GM23338 (cell line): ENCODE measurements around the gene PHRF1. TPM values are rescaled to one million over a fixed set of nuclear protein-coding genes. Genes with fewer than 3 reads are reported as not detected.

Experiments
- ATAC-seq: fragments of 200-7000 bp; cut with Tn5 transposase; 3 replicates; pipeline ENCODE4 v1.9.1; 2020
- DNase-seq: peaks from one replicate; pipeline ENCODE4 v3.0.0-alpha.2; 2015; ENCODE audit warnings: low spot score
- H2AFZ ChIP-seq: fragments of 200-600 bp; sonication (generic); 2 replicates; pipeline ENCODE4 v1.8.0; 2016; ENCODE audit warnings: antibody characterized with exemption, mild to moderate bottlenecking, moderate library complexity
- H3F3A ChIP-seq: fragments of 200-600 bp; sonication (generic); replicated peaks from 2 replicates; pipeline ENCODE4 v1.8.0; 2017; ENCODE audit warnings: antibody characterized with exemption, mixed run types, low read depth
- H3K27ac ChIP-seq: fragments of 200-600 bp; sonication (generic); 2 replicates; pipeline ENCODE4 v1.6.1; 2016; ENCODE audit warnings: low read depth
- H3K27me3 ChIP-seq: fragments of 200-600 bp; sonication (generic); 2 replicates; pipeline ENCODE4 v1.8.0; 2016; ENCODE audit warnings: mild to moderate bottlenecking, mixed run types, moderate library complexity; ENCODE audit not compliant: insufficient read depth
- H3K36me3 ChIP-seq: fragments of 200-600 bp; sonication (generic); 2 replicates; pipeline ENCODE4 v1.8.0; 2016; ENCODE audit warnings: mild to moderate bottlenecking; ENCODE audit not compliant: insufficient read depth
- H3K4me1 ChIP-seq: fragments of 200-600 bp; sonication (generic); 2 replicates; pipeline ENCODE4 v1.8.0; 2016; ENCODE audit warnings: mild to moderate bottlenecking, moderate library complexity; ENCODE audit not compliant: insufficient read depth
- H3K4me2 ChIP-seq: fragments of 200-600 bp; sonication (generic); 2 replicates; pipeline ENCODE4 v1.7.1; 2017; ENCODE audit warnings: mixed run types
- H3K4me3 ChIP-seq: fragments of 200-600 bp; sonication (generic); 2 replicates; pipeline ENCODE4 v1.6.1; 2016; ENCODE audit warnings: mixed run types
- H3K79me2 ChIP-seq: fragments of 200-600 bp; sonication (generic); replicated peaks from 2 replicates; pipeline ENCODE4 v1.8.0; 2017; ENCODE audit warnings: mild to moderate bottlenecking; ENCODE audit not compliant: insufficient read depth
- H3K9me2 ChIP-seq: fragments of 200-600 bp; sonication (generic); 2 replicates; pipeline ENCODE4 v1.8.0; 2017; ENCODE audit not compliant: insufficient read depth
- H4K20me1 ChIP-seq: fragments of 200-600 bp; sonication (generic); replicated peaks from 2 replicates; pipeline ENCODE4 v1.8.0; 2017; ENCODE audit warnings: mild to moderate bottlenecking; ENCODE audit not compliant: insufficient read depth
- H3K27ac Mint-ChIP-seq: 2 replicates; pipeline ENCODE4 v1.8.0; 2020; ENCODE audit warnings: inconsistent platforms, mild to moderate bottlenecking, moderate library complexity, mixed read lengths
- H3K27me3 Mint-ChIP-seq: 3 replicates; pipeline ENCODE4 v1.8.0; 2022; ENCODE audit warnings: low read depth, mild to moderate bottlenecking, moderate library complexity, mixed read lengths, inconsistent platforms; ENCODE audit not compliant: insufficient read depth, poor library complexity
- H3K36me3 Mint-ChIP-seq: 3 replicates; pipeline ENCODE4 v1.8.0; 2021; ENCODE audit warnings: low read depth, mild to moderate bottlenecking, inconsistent platforms, moderate library complexity, mixed read lengths
- H3K4me1 Mint-ChIP-seq: 3 replicates; pipeline ENCODE4 v1.8.0; 2020; ENCODE audit warnings: mild to moderate bottlenecking, inconsistent platforms, mixed read lengths
- H3K4me3 Mint-ChIP-seq: 3 replicates; pipeline ENCODE4 v1.8.0; 2021; ENCODE audit warnings: moderate library complexity, mild to moderate bottlenecking, inconsistent platforms, mixed read lengths
- H3K9me3 Mint-ChIP-seq: 3 replicates; pipeline ENCODE4 v1.8.0; 2020; ENCODE audit warnings: moderate library complexity, mild to moderate bottlenecking, inconsistent platforms, mixed read lengths
- CREB1 ChIP-seq: fragments of 250-450 bp; sonication (Bioruptor Pico); IDR thresholded peaks from 2 replicates; pipeline ENCODE4 v1.5.0; 2020; ENCODE audit warnings: low read depth, mild to moderate bottlenecking, moderate library complexity
- CTCF ChIP-seq, 2 experiments: fragments of 200-600 bp in 1 of 2; sonication (generic) in 1 of 2; conservative IDR thresholded peaks; 2 replicates each; pipeline versions ENCODE4 v1.5.1 to v1.6.1; 2016 to 2017; ENCODE audit warnings: antibody characterized with exemption in 2 of 2, low read depth in 2 of 2, mild to moderate bottlenecking in 2 of 2, moderate library complexity in 1 of 2
- EZH2 ChIP-seq: fragments of 200-600 bp; sonication (generic); IDR thresholded peaks from one replicate; pipeline ENCODE4 v1.8.0; 2017; ENCODE audit warnings: antibody characterized with exemption, mild to moderate bottlenecking, low read depth; ENCODE audit not compliant: unreplicated experiment
- EZH2phosphoT487 ChIP-seq: fragments of 200-600 bp; sonication (generic); IDR thresholded peaks from one replicate; pipeline ENCODE4 v1.8.1; 2018; ENCODE audit warnings: antibody characterized with exemption; ENCODE audit not compliant: unreplicated experiment
- JUNB ChIP-seq: IDR thresholded peaks from one replicate; pipeline ENCODE4 v1.6.1; 2016; ENCODE audit warnings: antibody characterized with exemption; ENCODE audit not compliant: unreplicated experiment
- NANOG ChIP-seq: IDR thresholded peaks from 2 replicates; pipeline ENCODE4 v1.6.1; 2016; ENCODE audit warnings: antibody characterized with exemption, borderline replicate concordance
- POLR2AphosphoS5 ChIP-seq: IDR thresholded peaks from 2 replicates; pipeline ENCODE4 v1.6.1; 2016; ENCODE audit warnings: antibody characterized with exemption, low read depth
- REST ChIP-seq: IDR thresholded peaks from one replicate; pipeline ENCODE4 v1.6.1; 2018; ENCODE audit warnings: antibody characterized with exemption; ENCODE audit not compliant: unreplicated experiment
- STAT1 ChIP-seq: IDR thresholded peaks from one replicate; pipeline ENCODE4 v1.6.1; 2016; ENCODE audit warnings: antibody characterized with exemption; ENCODE audit not compliant: unreplicated experiment
- ZNF114 ChIP-seq: fragments of 250-450 bp; sonication (Bioruptor Pico); IDR thresholded peaks from 2 replicates; pipeline ENCODE4 v1.5.0; 2020; ENCODE audit warnings: mild to moderate bottlenecking, moderate library complexity
- ZNF331 ChIP-seq: fragments of 250-450 bp; sonication (Bioruptor Pico); IDR thresholded peaks from 2 replicates; pipeline ENCODE4 v1.5.0; 2020; ENCODE audit warnings: low read depth, mild to moderate bottlenecking, moderate library complexity
- polyA plus RNA-seq: library from polyadenylated mRNA; unstranded; fragments of >200 nt; fragmentation: Nextera tagmentation; extraction: Ambion mirVana; gene quantifications from 2 replicates; pipeline ENCODE4 v1.2.1, GENCODE V29; 2016
- total RNA-seq: library from RNA; depleted of rRNA; stranded (reverse); fragments of >200 nt; shearing (Covaris generic); gene quantifications from 2 replicates; pipeline ENCODE4 v1.2.3, GENCODE V29; 2014
- TF ChIP-seq, protein P1 (sequence below): IDR thresholded peaks from 2 replicates; pipeline ENCODE4 v1.6.1; 2016; ENCODE audit warnings: antibody characterized with exemption

The PHRF1 gene
- total and polyA plus RNA-seq, 2 experiments from 2014 or later = 11.0 to 45.9 TPM

GRCh38 chr11:575313-575995, 816 bp upstream of the PHRF1 start (continued):
- TF ChIP-seq EZH2phosphoT487 = no peak

DNA sequence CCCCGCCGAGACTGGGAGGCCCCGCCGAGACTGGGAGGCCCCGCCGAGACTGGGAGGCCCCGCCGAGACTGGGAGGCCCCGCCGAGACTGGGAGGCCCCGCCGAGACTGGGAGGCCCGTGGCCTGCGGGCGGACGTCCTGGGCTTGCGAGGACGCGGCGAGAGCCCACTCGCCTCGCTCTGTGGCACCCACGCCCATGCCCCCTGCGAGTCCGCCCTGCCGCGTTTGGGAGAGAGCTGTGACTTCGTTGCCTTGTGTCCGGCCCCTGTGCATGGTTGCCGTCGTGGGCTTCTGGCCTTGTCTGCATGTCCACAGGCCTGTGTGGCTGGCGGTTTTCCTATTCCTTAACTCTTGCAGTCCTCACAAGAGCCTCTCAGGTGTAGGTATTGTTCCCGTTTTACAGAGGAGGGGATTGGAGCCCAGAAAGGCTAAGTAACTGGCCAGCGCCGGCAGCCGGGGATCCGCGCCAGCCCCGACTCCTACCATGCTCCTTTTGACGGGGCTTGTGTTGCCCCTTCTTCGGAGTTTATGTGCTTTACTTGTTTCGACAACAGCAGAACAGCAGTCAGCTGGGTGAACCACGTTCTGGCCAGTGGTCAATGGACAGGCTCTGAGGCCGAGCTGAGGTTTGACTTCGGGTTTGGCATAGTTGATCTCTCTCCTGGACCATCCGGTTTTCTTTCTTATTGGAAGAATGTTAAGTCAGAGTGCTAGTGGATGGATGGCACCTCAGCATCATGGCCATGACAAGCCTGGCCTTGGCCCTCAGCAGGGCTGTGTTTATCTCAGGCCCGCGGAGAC, 741 bp downstream of the PHRF1 start:
- peaks cover 10% of the 10 kb centered on the region for H3K4me1 ChIP-seq
- H3K4me2 ChIP-seq = peak overlapping the region; percentile 99
- Mint-ChIP-seq H3K4me3 (peak overlapping the region; percentile 90), H3K27ac (0 out of 2 replicates have a peak overlapping the region, but pooled peaks have one; percentile 56), H3K9me3 (no peaks in the 10 kb centered on the region; the same call in 2 of the 3 replicates), H3K36me3 (peaks cover 9% of the 10 kb centered on the region), H3K4me1 (peaks cover 25% of the 10 kb centered on the region), H3K27me3 (peaks cover 20% of the 10 kb centered on the region)
- peak overlapping the region; percentile 78 for H3K27ac ChIP-seq
- peaks cover 13% of the 10 kb centered on the region; the same call in 1 of the 2 replicates for H3F3A ChIP-seq
- H3K79me2 ChIP-seq = peaks cover 53% of the 10 kb centered on the region
- H3K36me3 ChIP-seq = 0 out of 2 replicates have a peak, but pooled peaks cover under 1% of the 10 kb centered on the region
- peaks cover 32% of the 10 kb centered on the region for H4K20me1 ChIP-seq
- H3K27me3 ChIP-seq = peaks cover 22% of the 10 kb centered on the region
- ATAC-seq = no peak
- peak overlapping the region; percentile 96 for H3K4me3 ChIP-seq
- no peak for DNase-seq
- no peaks in the 10 kb centered on the region for H3K9me2 ChIP-seq
- H2AFZ ChIP-seq = no peak overlapping the region
- TF ChIP-seq NANOG (no peak), STAT1 (no peak), CTCF (conservative IDR thresholded peaks at IDR 0.05; ENCODE audit: low read depth in 2 of 2) (no peak), REST (no peak), EZH2 (no peak), ZNF114 (CRISPR knock-in tag) (no peak), JUNB (no peak), ZNF331 (CRISPR knock-in tag) (no peak), CREB1 (CRISPR knock-in tag) (no peak), POLR2AphosphoS5 (no peak)
- TF ChIP-seq, protein P1, sequence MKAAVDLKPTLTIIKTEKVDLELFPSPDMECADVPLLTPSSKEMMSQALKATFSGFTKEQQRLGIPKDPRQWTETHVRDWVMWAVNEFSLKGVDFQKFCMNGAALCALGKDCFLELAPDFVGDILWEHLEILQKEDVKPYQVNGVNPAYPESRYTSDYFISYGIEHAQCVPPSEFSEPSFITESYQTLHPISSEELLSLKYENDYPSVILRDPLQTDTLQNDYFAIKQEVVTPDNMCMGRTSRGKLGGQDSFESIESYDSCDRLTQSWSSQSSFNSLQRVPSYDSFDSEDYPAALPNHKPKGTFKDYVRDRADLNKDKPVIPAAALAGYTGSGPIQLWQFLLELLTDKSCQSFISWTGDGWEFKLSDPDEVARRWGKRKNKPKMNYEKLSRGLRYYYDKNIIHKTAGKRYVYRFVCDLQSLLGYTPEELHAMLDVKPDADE = no peak
